Measurements from ENCODE around the gene SDS.

The SDS gene

GRCh38 chr12:113369391-113369985, 34.2 kb downstream of the SDS start:
- H2BK15ac ChIP-seq (ENCODE audit: low read depth, poor library complexity, severe bottlenecking) = no peak overlapping the region
- no peak overlapping the region for H3K9ac ChIP-seq (ENCODE audit: low read length)
- no peaks in the 10 kb centered on the region for H3K9me3 ChIP-seq (ENCODE audit: control insufficient read depth, low read length)
- no peak overlapping the region for H2AFZ ChIP-seq (ENCODE audit: low read depth, low read length)
- no peak overlapping the region for H3K4me2 ChIP-seq (ENCODE audit: low read length, poor library complexity, severe bottlenecking)
- no peak overlapping the region for H3K14ac ChIP-seq (ENCODE audit: low read length in 2 of 2)
- no peak overlapping the region for H3K27ac ChIP-seq (ENCODE audit: low read length, poor library complexity, severe bottlenecking)
- no peak overlapping the region for H2BK120ac ChIP-seq (ENCODE audit: low read depth, low read length)
- no peak overlapping the region for H2BK5ac ChIP-seq (ENCODE audit: low read depth, low read length, poor library complexity, severe bottlenecking)
- peaks cover 28% of the 10 kb centered on the region for H3K79me1 ChIP-seq (replicated peaks; ENCODE audit: low read length, poor library complexity, severe bottlenecking)
- no peak overlapping the region for H2BK12ac ChIP-seq (ENCODE audit: low read length in 2 of 2)
- no peak overlapping the region for H3K4me3 ChIP-seq (ENCODE audit: insufficient read depth in 1 of 2, low read depth in 1 of 2, low read length in 2 of 2)
- no peak overlapping the region for H3K18ac ChIP-seq (ENCODE audit: low read depth in 1 of 2, low read length in 2 of 2)
- WGBS = 96% methylated on average over 3 of the region's 6 CpGs
- H2AK5ac ChIP-seq (ENCODE audit: low read length, severe bottlenecking) = no peak overlapping the region
- H3K27me3 ChIP-seq (ENCODE audit: control insufficient read depth in 1 of 2, insufficient read depth in 1 of 2, low read length in 2 of 2) = no peaks in the 10 kb centered on the region
- no peak overlapping the region for H4K91ac ChIP-seq (ENCODE audit: low read length)
- no peak overlapping the region for H3K4ac ChIP-seq (ENCODE audit: low read depth in 1 of 2, low read length in 2 of 2)
- DNase-seq = no peak
- H4K8ac ChIP-seq (ENCODE audit: low read length) = no peak overlapping the region
- H3K36me3 ChIP-seq (ENCODE audit: control insufficient read depth in 1 of 2, insufficient read depth in 2 of 2, low read depth in 1 of 2, low read length in 2 of 2) = peaks cover 39 to 44% of the 10 kb centered on the region in 2 experiments
- H3K4me1 ChIP-seq (ENCODE audit: control insufficient read depth, insufficient read depth, low read depth, low read length) = no peaks in the 10 kb centered on the region
- H3K23ac ChIP-seq (ENCODE audit: low read length in 2 of 2) = no peak overlapping the region

- Histone ChIP-seq H3K79me1 (replicated peaks; ENCODE audit: low read length, poor library complexity, severe bottlenecking) (peaks cover 34% of the 10 kb centered on the region), H2BK5ac (ENCODE audit: low read depth, low read length, poor library complexity, severe bottlenecking) (no peak overlapping the region), H3K14ac (ENCODE audit: low read length in 2 of 2) (no peak overlapping the region), H3K18ac (ENCODE audit: low read depth in 1 of 2, low read length in 2 of 2) (no peak overlapping the region), H3K27ac (ENCODE audit: low read length, poor library complexity, severe bottlenecking) (no peak overlapping the region), H3K9me3 (ENCODE audit: control insufficient read depth, low read length) (no peaks in the 10 kb centered on the region), H2AFZ (ENCODE audit: low read depth, low read length) (no peak overlapping the region), H3K4me3 (ENCODE audit: insufficient read depth in 1 of 2, low read depth in 1 of 2, low read length in 2 of 2) (no peak overlapping the region), H3K36me3 (ENCODE audit: control insufficient read depth in 1 of 2, insufficient read depth in 2 of 2, low read depth in 1 of 2, low read length in 2 of 2) (peaks cover 32 to 36% of the 10 kb centered on the region in 2 experiments), H3K27me3 (ENCODE audit: control insufficient read depth in 1 of 2, insufficient read depth in 1 of 2, low read length in 2 of 2) (no peaks in the 10 kb centered on the region), H4K91ac (ENCODE audit: low read length) (no peak overlapping the region), H3K4me2 (ENCODE audit: low read length, poor library complexity, severe bottlenecking) (no peak overlapping the region), H2BK12ac (ENCODE audit: low read length in 2 of 2) (no peak overlapping the region), H2AK5ac (ENCODE audit: low read length, severe bottlenecking) (no peak overlapping the region), H4K8ac (ENCODE audit: low read length) (no peak overlapping the region), H3K4me1 (ENCODE audit: control insufficient read depth, insufficient read depth, low read depth, low read length) (no peaks in the 10 kb centered on the region), H2BK120ac (ENCODE audit: low read depth, low read length) (no peak overlapping the region), H3K9ac (ENCODE audit: low read length) (no peak overlapping the region), H3K23ac (ENCODE audit: low read length in 2 of 2) (no peak overlapping the region), H2BK15ac (ENCODE audit: low read depth, poor library complexity, severe bottlenecking) (no peak overlapping the region), H3K4ac (ENCODE audit: low read depth in 1 of 2, low read length in 2 of 2) (no peak overlapping the region)
- no peak for DNase-seq
- WGBS = 96% methylated on average over 4 of the region's 4 CpGs
These were observed 35.4 kb downstream of the SDS start for GRCh38 chr12:113368331-113368730.

- no peak for DNase-seq
- H3K4me3 ChIP-seq (ENCODE audit: insufficient read depth in 1 of 2, low read depth in 1 of 2, low read length in 2 of 2) = no peak overlapping the region
- no peak overlapping the region for H4K91ac ChIP-seq (ENCODE audit: low read length)
- H3K9me3 ChIP-seq (ENCODE audit: control insufficient read depth, low read length) = no peaks in the 10 kb centered on the region
- H3K4me1 ChIP-seq (ENCODE audit: control insufficient read depth, insufficient read depth, low read depth, low read length) = no peaks in the 10 kb centered on the region
- H3K36me3 ChIP-seq (ENCODE audit: control insufficient read depth in 1 of 2, insufficient read depth in 2 of 2, low read depth in 1 of 2, low read length in 2 of 2) = peaks cover 21 to 22% of the 10 kb centered on the region in 2 experiments
- H2BK5ac ChIP-seq (ENCODE audit: low read depth, low read length, poor library complexity, severe bottlenecking) = no peak overlapping the region
- 95% methylated on average over 2 of the region's 4 CpGs for WGBS
- no peak overlapping the region for H3K9ac ChIP-seq (ENCODE audit: low read length)
- peaks cover 30% of the 10 kb centered on the region for H3K79me1 ChIP-seq (replicated peaks; ENCODE audit: low read length, poor library complexity, severe bottlenecking)
- H2BK12ac ChIP-seq (ENCODE audit: low read length in 2 of 2) = no peak overlapping the region
- H3K4me2 ChIP-seq (ENCODE audit: low read length, poor library complexity, severe bottlenecking) = no peak overlapping the region
- H3K23ac ChIP-seq (ENCODE audit: low read length in 2 of 2) = no peak overlapping the region
- H3K14ac ChIP-seq (ENCODE audit: low read length in 2 of 2) = no peak overlapping the region
- H2BK15ac ChIP-seq (ENCODE audit: low read depth, poor library complexity, severe bottlenecking) = no peak overlapping the region
- no peak overlapping the region for H3K18ac ChIP-seq (ENCODE audit: low read depth in 1 of 2, low read length in 2 of 2)
- H2BK120ac ChIP-seq (ENCODE audit: low read depth, low read length) = no peak overlapping the region
- no peak overlapping the region for H2AK5ac ChIP-seq (ENCODE audit: low read length, severe bottlenecking)
- no peak overlapping the region for H3K27ac ChIP-seq (ENCODE audit: low read length, poor library complexity, severe bottlenecking)
- no peak overlapping the region for H3K4ac ChIP-seq (ENCODE audit: low read depth in 1 of 2, low read length in 2 of 2)
- H3K27me3 ChIP-seq (ENCODE audit: control insufficient read depth in 1 of 2, insufficient read depth in 1 of 2, low read length in 2 of 2) = no peaks in the 10 kb centered on the region
- no peak overlapping the region for H4K8ac ChIP-seq (ENCODE audit: low read length)
- no peak overlapping the region for H2AFZ ChIP-seq (ENCODE audit: low read depth, low read length)
These were observed 36.9 kb downstream of the SDS start for GRCh38 chr12:113366827-113367226.

GRCh38 chr12:113365639-113366395, 37.9 kb downstream of the SDS start:
- Histone ChIP-seq H2AK5ac (ENCODE audit: low read length, severe bottlenecking) (no peak overlapping the region), H2BK5ac (ENCODE audit: low read depth, low read length, poor library complexity, severe bottlenecking) (no peak overlapping the region), H2BK12ac (ENCODE audit: low read length in 2 of 2) (no peak overlapping the region), H3K18ac (ENCODE audit: low read depth in 1 of 2, low read length in 2 of 2) (no peak overlapping the region), H3K36me3 (ENCODE audit: control insufficient read depth in 1 of 2, insufficient read depth in 2 of 2, low read depth in 1 of 2, low read length in 2 of 2) (peaks cover 12 to 16% of the 10 kb centered on the region in 2 experiments), H3K79me1 (replicated peaks; ENCODE audit: low read length, poor library complexity, severe bottlenecking) (peaks cover 29% of the 10 kb centered on the region), H3K4ac (ENCODE audit: low read depth in 1 of 2, low read length in 2 of 2) (no peak overlapping the region), H3K27ac (ENCODE audit: low read length, poor library complexity, severe bottlenecking) (no peak overlapping the region), H3K14ac (ENCODE audit: low read length in 2 of 2) (no peak overlapping the region), H3K4me1 (ENCODE audit: control insufficient read depth, insufficient read depth, low read depth, low read length) (no peaks in the 10 kb centered on the region), H3K4me2 (ENCODE audit: low read length, poor library complexity, severe bottlenecking) (no peak overlapping the region), H2BK120ac (ENCODE audit: low read depth, low read length) (no peak overlapping the region), H4K91ac (ENCODE audit: low read length) (no peak overlapping the region), H3K23ac (ENCODE audit: low read length in 2 of 2) (no peak overlapping the region), H3K9ac (ENCODE audit: low read length) (no peak overlapping the region), H2BK15ac (ENCODE audit: low read depth, poor library complexity, severe bottlenecking) (no peak overlapping the region), H3K4me3 (ENCODE audit: insufficient read depth in 1 of 2, low read depth in 1 of 2, low read length in 2 of 2) (no peak overlapping the region), H4K8ac (ENCODE audit: low read length) (no peak overlapping the region), H3K9me3 (ENCODE audit: control insufficient read depth, low read length) (no peaks in the 10 kb centered on the region), H3K27me3 (ENCODE audit: control insufficient read depth in 1 of 2, insufficient read depth in 1 of 2, low read length in 2 of 2) (no peaks in the 10 kb centered on the region), H2AFZ (ENCODE audit: low read depth, low read length) (no peak overlapping the region)
- WGBS = 93% methylated on average over 4 of the region's 7 CpGs
- no peak for DNase-seq

All from mesenchymal stem cell (in vitro differentiated cells and primary cell).